ENCODE data around the gene MS4A1.
"Not testable (repeated sequence)": the region's sequence is repeated elsewhere in the genome, so short reads cannot be mapped to it uniquely, and the experiment has no call there.

Gene MS4A1

DNA sequence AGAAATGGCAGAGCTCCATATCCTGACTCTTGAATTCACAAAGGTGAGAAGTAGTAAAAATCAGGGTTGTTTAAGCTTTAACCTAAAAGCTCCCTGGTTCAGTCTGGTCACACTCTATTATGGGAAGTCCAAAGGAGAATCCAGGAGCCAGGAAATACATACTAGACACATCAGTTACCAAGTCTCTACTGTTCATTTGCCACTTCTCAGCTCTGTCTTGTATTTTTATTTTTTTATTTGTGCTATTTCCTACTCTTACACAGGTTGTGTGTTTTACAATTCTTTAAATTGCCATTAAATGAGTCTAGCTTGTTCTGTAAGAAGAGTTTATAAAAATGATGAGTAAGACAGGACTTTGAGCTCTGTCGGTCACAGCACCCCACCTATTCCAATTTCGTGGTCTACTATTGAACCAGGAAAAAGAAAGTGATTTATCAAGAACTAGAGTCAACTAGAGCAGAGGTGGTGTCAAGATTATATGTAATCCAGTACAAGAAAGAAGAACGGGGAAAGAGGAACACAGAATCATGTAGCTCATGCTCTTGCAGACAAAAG is 46.7 kb downstream of the MS4A1 start:
- DNase-seq (ENCODE audit: low spot score): no peak

DNA sequence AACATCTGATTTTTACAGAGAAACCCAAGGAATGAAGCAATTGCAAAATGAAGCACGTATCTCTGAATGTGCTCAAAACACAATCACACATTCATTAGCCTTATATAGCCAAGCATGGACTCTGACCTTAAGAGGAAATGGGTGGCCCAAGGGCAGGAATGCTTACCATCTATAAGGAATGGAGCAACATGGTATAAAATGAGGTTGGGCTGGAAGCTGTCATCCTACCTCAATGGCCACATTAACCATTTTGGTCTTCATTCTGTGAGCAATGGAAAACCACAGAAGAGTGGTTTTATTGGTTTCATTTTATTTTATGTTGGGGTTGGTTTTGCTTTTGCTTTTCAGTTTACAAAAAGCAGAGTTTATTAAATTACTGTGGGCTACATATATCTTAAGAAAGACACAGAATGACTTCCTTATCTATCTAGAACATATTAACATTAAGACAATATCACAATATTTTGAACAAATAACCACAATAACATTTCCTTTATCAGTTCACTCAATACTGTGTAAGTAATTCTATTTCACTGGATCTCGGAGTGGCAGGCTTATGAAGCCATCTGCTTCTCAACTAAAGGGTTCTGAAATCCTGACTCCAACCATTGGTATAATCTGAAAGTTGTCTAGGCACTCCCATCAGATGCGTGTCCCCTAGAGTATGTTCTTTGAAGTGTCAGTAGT is 48.7 kb downstream of the MS4A1 start:
- DNase-seq (ENCODE audit: low spot score): no peak

DNA sequence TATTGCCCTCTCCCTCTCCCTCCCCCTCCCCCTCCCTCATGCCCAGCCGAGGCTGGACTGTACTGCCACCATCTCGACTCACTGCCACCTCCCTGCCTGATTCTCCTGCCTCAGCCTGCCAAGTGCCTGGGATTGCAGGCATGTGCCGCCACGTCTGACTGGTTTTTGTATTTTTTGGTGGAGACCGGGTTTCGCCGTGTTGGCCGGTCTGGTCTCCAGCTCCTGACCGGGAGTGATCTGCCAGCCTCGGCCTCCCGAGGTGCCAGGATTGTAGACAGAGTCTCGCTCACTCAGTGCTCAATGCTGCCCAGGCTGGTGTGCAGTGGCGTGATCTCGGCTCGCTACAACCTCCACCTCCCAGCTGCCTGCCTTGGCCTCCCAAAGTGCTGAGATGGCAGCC is 54.0 kb downstream of the MS4A1 start:
- not testable (repeated sequence) for DNase-seq (ENCODE audit: low spot score)

DNA sequence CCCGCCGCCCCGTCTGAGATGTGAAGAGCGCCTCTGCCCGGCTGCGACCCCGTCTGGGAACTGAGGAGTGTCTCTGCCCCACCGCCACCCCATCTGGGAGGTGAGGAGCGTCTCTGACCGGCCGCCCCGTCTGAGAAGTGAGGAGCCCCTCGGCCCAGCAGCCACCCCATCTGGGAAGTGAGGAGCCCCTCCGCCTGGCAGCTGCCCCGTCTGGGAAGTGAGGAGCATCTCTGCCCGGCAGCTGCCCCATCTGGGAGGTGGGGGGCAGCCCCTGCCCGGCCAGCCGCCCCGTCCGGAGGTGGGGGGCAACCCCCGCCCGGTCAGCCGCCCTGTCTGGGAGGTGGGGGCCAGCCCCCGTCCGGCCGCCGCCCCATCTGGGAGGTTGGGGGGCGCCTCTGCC is 54.6 kb downstream of the MS4A1 start:
- DNase-seq (ENCODE audit: low spot score): not testable (repeated sequence)

DNA sequence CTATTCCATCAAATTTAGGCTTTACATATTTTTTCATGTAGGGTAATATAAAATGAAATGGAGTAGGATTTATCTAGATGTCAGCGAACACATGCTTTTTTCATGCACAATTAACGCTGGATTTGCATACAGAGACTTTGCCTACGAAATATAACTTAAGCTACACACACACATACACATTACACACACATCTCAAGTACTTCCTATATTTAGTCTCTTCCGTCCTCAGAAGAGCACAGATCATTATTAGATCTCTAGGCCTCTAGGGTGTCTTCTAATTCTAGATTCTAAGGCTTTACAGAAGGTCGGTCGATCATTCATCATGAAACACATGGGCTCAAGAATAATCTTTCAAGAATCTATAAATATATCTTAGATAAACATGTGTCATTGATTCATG is 55.7 kb downstream of the MS4A1 start:
- DNase-seq (ENCODE audit: low spot score): no peak

DNA sequence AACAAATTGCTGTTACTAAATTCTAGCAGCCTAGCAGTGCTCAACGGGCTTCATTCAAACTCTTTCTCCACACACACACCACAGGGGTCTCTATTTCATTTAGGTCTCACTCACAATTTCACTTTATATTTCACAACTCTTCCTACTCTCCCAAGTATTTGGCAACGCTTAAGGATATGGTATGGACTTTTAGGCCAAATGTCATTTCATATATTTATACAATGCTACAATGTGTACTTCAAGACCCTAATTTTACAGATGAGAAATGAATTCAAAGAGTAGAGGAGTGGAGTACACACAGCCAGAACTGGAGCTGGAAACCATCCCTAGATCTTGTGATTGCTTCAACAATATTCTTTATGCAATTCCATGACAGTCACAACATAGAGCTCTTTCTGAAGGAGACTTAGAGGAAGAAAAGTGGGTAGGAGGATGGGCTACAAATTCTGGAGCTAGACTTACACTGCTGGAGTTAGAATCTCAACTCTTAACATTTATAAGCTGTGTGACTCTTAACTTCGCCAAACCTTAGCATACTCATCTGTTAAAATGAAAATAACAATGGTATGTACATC is 57.1 kb downstream of the MS4A1 start:
- no peak for DNase-seq (ENCODE audit: low spot score)

DNA sequence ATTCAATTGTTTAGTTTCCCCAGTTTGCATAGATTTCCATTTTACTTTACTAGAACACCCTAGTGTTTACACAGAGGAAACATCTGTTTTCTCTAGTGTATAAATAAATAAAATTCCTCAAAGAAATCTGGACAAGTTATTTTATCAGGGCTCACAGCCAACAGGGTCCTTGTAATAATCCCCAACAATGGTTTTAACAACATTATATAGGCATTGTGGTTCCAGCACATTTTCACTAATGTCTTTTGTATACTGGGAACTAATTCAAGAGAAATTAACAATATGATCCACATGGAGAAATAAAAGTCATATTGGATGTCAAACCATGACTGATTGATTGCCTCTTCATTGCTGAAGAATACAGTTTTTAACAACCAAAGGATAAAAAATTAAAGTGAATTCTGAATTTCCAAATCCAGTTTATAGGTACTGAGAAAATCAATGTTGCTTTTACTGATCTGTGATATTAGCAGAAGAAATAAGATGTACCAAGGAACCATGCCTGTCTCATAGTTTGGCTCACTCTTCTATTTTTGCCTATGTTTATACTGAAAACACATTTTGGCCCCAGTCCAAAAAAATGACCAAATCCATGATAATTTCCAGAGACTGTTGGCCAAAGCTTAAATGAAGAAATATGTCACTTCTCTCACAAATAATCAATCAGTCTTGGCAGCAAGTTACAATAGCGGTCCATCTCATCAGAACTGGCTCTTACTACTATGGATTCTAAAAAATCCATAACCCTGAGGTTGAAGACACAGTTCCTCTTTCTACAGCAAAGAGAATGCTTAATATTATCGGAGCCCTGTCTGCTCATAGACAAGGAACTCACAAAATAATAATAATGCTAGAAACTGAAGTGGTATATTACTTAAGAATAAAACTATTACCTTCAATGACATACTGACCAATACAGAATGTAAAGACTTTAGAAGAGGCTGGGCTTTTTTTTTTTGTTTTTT is 58.1 kb downstream of the MS4A1 start:
- DNase-seq (ENCODE audit: low spot score): no peak

DNA sequence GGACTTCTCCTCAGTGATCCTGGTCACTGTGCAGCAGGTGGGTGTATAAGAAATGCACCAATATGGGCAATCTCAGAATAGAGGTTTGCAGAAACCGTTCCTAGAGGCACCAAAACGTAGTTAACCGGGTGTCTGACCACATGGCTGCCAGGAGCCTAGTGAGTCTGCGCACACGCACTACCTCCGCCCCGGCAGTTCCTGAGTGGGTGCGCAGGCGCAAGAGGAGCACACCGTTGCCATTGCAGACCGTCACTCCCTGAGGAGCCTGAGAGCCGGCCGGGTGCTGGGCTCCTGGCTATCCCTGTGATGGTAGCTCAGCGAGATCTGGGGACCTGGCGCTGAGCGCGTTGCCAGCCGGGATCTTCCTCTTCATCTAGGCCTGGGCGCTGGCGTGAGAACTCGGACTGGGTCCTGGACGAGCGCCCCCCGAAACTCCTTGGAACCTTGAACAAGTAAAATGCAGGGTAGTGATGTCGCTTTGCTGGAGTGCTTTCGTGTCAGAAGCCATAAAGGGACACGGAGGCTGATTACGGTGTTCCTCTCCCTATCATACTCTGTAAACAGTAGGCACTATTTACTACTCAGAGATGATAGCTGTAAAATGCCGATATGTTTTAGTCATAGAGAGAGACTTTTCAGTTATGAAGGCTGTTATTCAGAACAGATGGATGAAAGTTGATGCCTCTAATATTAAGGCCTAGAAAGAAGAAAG is 59.7 kb downstream of the MS4A1 start, which contains the start of gene MS4A13:
Gene MS4A13 (plus strand): TSS at position 249 of the 712 bp plus-strand sequence. CDS start 2,692 bp downstream, outside the sequence.
- no peak for DNase-seq (ENCODE audit: low spot score)
